Neural cell (in vitro differentiated cells): Measurements from ENCODE around the gene UBALD1. TPM values are rescaled to one million over a fixed set of nuclear protein-coding genes. Genes with fewer than 3 reads are reported as not detected.

ENCODE experiments used
- H2AFZ ChIP-seq: fragments of 200-600, 300-800 bp; sonication (generic), shearing (Covaris generic); 2 replicates; pipeline ENCODE4 v1.6.0; 2014; ENCODE audit warnings: low read depth, mild to moderate bottlenecking, antibody characterized with exemption, low read length, moderate library complexity
- H3F3A ChIP-seq: fragments of 200-600 bp; shearing (Covaris generic); 2 replicates; pipeline ENCODE4 v1.6.1; 2016; ENCODE audit warnings: mild to moderate bottlenecking, moderate library complexity, mixed read lengths, antibody characterized with exemption, low read length; ENCODE audit not compliant: insufficient read depth, poor library complexity, severe bottlenecking
- H3K27ac ChIP-seq: fragments of 200-600, 300-800 bp; sonication (generic), shearing (Covaris generic); 2 replicates; pipeline ENCODE4 v1.5.1; 2014; ENCODE audit warnings: mild to moderate bottlenecking, low read length, moderate library complexity
- H3K27me3 ChIP-seq: fragments of 300-800, 200-600 bp; sonication (generic), shearing (Covaris generic); 2 replicates; pipeline ENCODE4 v1.6.0; 2014; ENCODE audit warnings: mild to moderate bottlenecking, low read depth, low read length, moderate library complexity; ENCODE audit not compliant: insufficient read depth
- H3K36me3 ChIP-seq: fragments of 300-800, 200-600 bp; sonication (generic), shearing (Covaris generic); 2 replicates; pipeline ENCODE4 v1.5.1; 2014; ENCODE audit warnings: mild to moderate bottlenecking, antibody characterized with exemption, low read length, moderate library complexity; ENCODE audit not compliant: insufficient read depth
- H3K4me2 ChIP-seq: fragments of 300-800, 200-600 bp; sonication (generic), shearing (Covaris generic); 2 replicates; pipeline ENCODE4 v1.6.0; 2014; ENCODE audit warnings: mild to moderate bottlenecking, low read length
- H3K4me3 ChIP-seq: fragments of 300-800, 200-600 bp; sonication (generic), shearing (Covaris generic); 2 replicates; pipeline ENCODE4 v1.5.1; 2014; ENCODE audit warnings: mild to moderate bottlenecking, low read length, moderate library complexity
- H3K79me2 ChIP-seq: fragments of 200-600 bp; shearing (Covaris generic); replicated peaks from 2 replicates; pipeline ENCODE4 v1.6.0; 2014; ENCODE audit warnings: mild to moderate bottlenecking, low read length, moderate library complexity; ENCODE audit not compliant: insufficient read depth
- H3K9ac ChIP-seq: fragments of 300-800, 200-600 bp; sonication (generic), shearing (Covaris generic); 2 replicates; pipeline ENCODE4 v1.6.1; 2016; ENCODE audit warnings: mild to moderate bottlenecking, low read length, mixed read lengths
- H3K9me2 ChIP-seq: fragments of 200-600 bp; shearing (Covaris generic); 2 replicates; pipeline ENCODE4 v1.6.1; 2016; ENCODE audit warnings: mild to moderate bottlenecking, low read length, mixed read lengths; ENCODE audit not compliant: insufficient read depth
- H3K9me3 ChIP-seq: fragments of 200-600, 300-800 bp; sonication (generic), shearing (Covaris generic); 2 replicates; pipeline ENCODE4 v1.6.1; 2016; ENCODE audit warnings: mild to moderate bottlenecking, mixed run types, low read length, moderate library complexity, mixed read lengths
- H4K20me1 ChIP-seq: fragments of 200-600 bp; shearing (Covaris generic); 2 replicates; pipeline ENCODE4 v1.6.1; 2016; ENCODE audit warnings: mild to moderate bottlenecking, mixed run types; ENCODE audit not compliant: insufficient read depth
- EZH2 ChIP-seq: fragments of 200-600, 300-800 bp; shearing (Covaris generic), sonication (generic); IDR thresholded peaks from 2 replicates; pipeline ENCODE4 v1.6.1; 2014; ENCODE audit warnings: antibody characterized with exemption, low read length, borderline replicate concordance, mild to moderate bottlenecking; ENCODE audit not compliant: insufficient read depth, poor library complexity, severe bottlenecking
- MXI1 ChIP-seq: fragments of 450-650 bp; conservative IDR thresholded peaks from 2 replicates; pipeline ENCODE4 v1.6.1; 2014; ENCODE audit warnings: antibody characterized with exemption, mild to moderate bottlenecking; ENCODE audit not compliant: poor library complexity, severe bottlenecking
- POLR2AphosphoS5 ChIP-seq: IDR thresholded peaks from 2 replicates; pipeline ENCODE4 v1.6.1; 2012
- RAD21 ChIP-seq: fragments of 450-650 bp; conservative IDR thresholded peaks from 2 replicates; pipeline ENCODE4 v1.6.1; 2014; ENCODE audit warnings: antibody characterized with exemption, mild to moderate bottlenecking, moderate library complexity
- SMC3 ChIP-seq: fragments of 450-650 bp; conservative IDR thresholded peaks from 2 replicates; pipeline ENCODE4 v1.6.1; 2014; ENCODE audit warnings: antibody characterized with exemption, mild to moderate bottlenecking, moderate library complexity; ENCODE audit not compliant: poor library complexity
- TAF1 ChIP-seq: IDR thresholded peaks from 2 replicates; pipeline ENCODE4 v1.6.1; 2012; ENCODE audit warnings: low read depth
- polyA plus RNA-seq: library from polyadenylated mRNA; depleted of rRNA; stranded (reverse); fragments of >200 nt; gene quantifications from 2 replicates; pipeline ENCODE4 v1.2.3, GENCODE V29; 2014
- TF ChIP-seq, protein P1 (sequence below): IDR thresholded peaks from 2 replicates; pipeline ENCODE4 v1.6.1; 2012; ENCODE audit warnings: borderline replicate concordance
- TF ChIP-seq, protein P2 (sequence below): fragments of 450-650 bp; IDR thresholded peaks from 2 replicates; pipeline ENCODE4 v1.5.1; 2014; ENCODE audit warnings: antibody characterized with exemption, mild to moderate bottlenecking, moderate library complexity; ENCODE audit not compliant: poor library complexity, severe bottlenecking

The UBALD1 gene
- polyA plus RNA-seq, 1 donor from 2014 or later, result 3.3 TPM

DNA sequence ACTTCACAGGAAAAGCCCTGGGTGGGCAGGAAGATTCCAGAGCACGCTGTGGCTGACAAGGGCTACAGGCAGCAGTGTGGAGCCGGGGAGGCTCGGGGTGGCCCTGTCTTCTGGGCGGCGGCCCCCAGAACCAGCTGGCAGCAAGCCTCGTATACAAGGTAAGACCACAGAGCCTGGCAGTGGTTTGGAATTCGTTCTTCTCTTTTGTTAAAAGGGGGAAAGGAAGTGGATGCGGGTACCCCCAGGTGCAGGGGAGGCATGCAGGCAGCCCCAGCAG is 6.0 kb downstream of the UBALD1 start:
- H3K9me3 ChIP-seq, result no peaks in the 10 kb centered on the region
- H3K4me2 ChIP-seq, result no peak overlapping the region
- H3K27ac ChIP-seq, result no peak overlapping the region
- no peaks in the 10 kb centered on the region for H3F3A ChIP-seq
- TF ChIP-seq, protein P1, sequence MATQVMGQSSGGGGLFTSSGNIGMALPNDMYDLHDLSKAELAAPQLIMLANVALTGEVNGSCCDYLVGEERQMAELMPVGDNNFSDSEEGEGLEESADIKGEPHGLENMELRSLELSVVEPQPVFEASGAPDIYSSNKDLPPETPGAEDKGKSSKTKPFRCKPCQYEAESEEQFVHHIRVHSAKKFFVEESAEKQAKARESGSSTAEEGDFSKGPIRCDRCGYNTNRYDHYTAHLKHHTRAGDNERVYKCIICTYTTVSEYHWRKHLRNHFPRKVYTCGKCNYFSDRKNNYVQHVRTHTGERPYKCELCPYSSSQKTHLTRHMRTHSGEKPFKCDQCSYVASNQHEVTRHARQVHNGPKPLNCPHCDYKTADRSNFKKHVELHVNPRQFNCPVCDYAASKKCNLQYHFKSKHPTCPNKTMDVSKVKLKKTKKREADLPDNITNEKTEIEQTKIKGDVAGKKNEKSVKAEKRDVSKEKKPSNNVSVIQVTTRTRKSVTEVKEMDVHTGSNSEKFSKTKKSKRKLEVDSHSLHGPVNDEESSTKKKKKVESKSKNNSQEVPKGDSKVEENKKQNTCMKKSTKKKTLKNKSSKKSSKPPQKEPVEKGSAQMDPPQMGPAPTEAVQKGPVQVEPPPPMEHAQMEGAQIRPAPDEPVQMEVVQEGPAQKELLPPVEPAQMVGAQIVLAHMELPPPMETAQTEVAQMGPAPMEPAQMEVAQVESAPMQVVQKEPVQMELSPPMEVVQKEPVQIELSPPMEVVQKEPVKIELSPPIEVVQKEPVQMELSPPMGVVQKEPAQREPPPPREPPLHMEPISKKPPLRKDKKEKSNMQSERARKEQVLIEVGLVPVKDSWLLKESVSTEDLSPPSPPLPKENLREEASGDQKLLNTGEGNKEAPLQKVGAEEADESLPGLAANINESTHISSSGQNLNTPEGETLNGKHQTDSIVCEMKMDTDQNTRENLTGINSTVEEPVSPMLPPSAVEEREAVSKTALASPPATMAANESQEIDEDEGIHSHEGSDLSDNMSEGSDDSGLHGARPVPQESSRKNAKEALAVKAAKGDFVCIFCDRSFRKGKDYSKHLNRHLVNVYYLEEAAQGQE, result no peak
- no peaks in the 10 kb centered on the region for H3K27me3 ChIP-seq
- H2AFZ ChIP-seq, result no peak overlapping the region
- no peak overlapping the region for H3K4me3 ChIP-seq
- H3K79me2 ChIP-seq, result peaks cover 8% of the 10 kb centered on the region
- H3K9me2 ChIP-seq, result no peaks in the 10 kb centered on the region
- no peak overlapping the region for H3K9ac ChIP-seq
- H4K20me1 ChIP-seq, result peaks cover 6% of the 10 kb centered on the region
- no peaks in the 10 kb centered on the region for H3K36me3 ChIP-seq

DNA sequence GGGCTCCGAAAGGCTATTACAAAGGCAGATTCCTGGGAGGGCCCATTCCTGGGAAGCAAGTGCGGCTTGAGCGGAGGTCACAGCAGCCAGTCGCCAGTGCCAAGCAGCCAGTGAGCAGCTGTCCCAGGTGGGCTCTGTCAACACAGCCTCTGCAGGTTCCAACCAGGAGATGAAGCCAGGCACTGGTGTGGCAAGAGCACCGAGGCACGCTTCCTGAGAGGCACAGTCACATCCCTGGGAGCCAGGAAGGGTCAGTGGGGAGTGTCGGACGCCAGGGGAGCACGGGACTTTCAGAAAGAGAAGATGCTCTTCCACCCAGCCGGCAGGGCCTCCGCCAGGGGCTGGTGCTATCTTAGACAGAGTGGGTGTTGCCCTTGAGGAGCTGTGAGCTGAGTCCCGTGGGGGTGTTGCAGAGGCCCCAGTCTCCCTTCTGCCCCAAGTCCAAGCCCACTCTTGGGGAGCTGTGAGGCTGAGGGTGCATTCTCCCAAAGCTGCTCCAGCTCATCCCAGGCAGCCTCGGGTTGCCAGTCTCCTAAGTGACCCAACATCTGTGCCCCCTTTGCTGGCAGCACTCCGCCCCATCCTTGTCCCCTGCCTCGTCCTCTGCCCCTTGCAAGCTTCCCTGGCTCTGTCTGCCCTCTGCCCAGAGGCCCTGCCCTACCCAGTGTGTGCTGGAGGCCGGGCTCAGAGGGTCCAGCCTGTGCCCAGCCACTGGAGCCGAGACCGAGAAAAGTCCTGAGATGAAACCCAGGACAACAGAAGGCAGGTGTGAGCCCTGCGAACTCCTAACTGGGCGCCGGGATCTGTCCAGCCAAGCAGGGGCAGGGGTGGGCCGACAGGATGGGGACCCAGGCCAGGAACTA is 6.6 kb downstream of the UBALD1 start:
- Histone ChIP-seq H3K27me3 (no peaks in the 10 kb centered on the region), H3K79me2 (peaks cover 8% of the 10 kb centered on the region), H3K9me3 (no peaks in the 10 kb centered on the region), H3K4me2 (no peak overlapping the region), H4K20me1 (peaks cover under 1% of the 10 kb centered on the region), H3K36me3 (no peaks in the 10 kb centered on the region), H3F3A (no peaks in the 10 kb centered on the region), H3K4me3 (no peak overlapping the region), H3K9ac (no peak overlapping the region), H2AFZ (no peak overlapping the region), H3K27ac (no peak overlapping the region), H3K9me2 (no peaks in the 10 kb centered on the region)
- TF ChIP-seq EZH2 (no peak), MXI1 (no peak), POLR2AphosphoS5 (no peak), TAF1 (no peak), RAD21 (no peak)
- TF ChIP-seq, protein P2, sequence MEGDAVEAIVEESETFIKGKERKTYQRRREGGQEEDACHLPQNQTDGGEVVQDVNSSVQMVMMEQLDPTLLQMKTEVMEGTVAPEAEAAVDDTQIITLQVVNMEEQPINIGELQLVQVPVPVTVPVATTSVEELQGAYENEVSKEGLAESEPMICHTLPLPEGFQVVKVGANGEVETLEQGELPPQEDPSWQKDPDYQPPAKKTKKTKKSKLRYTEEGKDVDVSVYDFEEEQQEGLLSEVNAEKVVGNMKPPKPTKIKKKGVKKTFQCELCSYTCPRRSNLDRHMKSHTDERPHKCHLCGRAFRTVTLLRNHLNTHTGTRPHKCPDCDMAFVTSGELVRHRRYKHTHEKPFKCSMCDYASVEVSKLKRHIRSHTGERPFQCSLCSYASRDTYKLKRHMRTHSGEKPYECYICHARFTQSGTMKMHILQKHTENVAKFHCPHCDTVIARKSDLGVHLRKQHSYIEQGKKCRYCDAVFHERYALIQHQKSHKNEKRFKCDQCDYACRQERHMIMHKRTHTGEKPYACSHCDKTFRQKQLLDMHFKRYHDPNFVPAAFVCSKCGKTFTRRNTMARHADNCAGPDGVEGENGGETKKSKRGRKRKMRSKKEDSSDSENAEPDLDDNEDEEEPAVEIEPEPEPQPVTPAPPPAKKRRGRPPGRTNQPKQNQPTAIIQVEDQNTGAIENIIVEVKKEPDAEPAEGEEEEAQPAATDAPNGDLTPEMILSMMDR, result no peak

DNA sequence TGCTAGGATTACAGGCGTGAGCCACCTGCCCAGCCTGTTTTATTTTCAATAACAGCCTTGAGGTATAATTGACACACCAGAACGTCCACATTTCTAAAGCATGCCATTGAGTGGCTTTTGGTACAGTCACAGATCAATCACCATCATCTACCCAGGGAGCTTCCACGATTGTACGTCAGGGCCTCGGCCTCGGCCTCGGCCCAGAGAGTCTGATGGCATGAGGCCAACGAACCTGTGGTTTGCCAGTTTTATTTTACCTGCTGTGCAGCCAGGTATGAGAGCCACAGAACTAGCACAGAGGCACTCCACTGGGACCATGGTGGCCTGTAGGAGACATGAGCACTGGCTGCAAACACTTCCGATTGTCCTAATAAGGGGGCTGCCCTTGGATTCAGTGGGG is 8.3 kb downstream of the UBALD1 start:
- TF ChIP-seq SMC3 (no peak), POLR2AphosphoS5 (no peak), MXI1 (no peak)
- TF ChIP-seq, protein P1, result no peak
- TF ChIP-seq, protein P2, result no peak
- Histone ChIP-seq H3K9me2 (no peaks in the 10 kb centered on the region), H3K9me3 (no peaks in the 10 kb centered on the region), H3K9ac (no peak overlapping the region), H3K36me3 (no peaks in the 10 kb centered on the region), H4K20me1 (no peaks in the 10 kb centered on the region), H3K27me3 (no peaks in the 10 kb centered on the region), H3K79me2 (no peaks in the 10 kb centered on the region), H2AFZ (no peak overlapping the region), H3F3A (no peaks in the 10 kb centered on the region), H3K4me2 (no peak overlapping the region), H3K27ac (no peak overlapping the region), H3K4me3 (no peak overlapping the region)
